Keratinocyte (primary cell): ENCODE measurements around the gene PARD3B. TPM values are rescaled to one million over a fixed set of nuclear protein-coding genes. Genes with fewer than 3 reads are reported as not detected.

Experiments used
- DNase-seq: peaks from one replicate; pipeline ENCODE4 v3.0.0-alpha.2; 2011; ENCODE audit warnings: low read depth, missing footprints, low spot score
- FAIRE-seq: peaks from 2 replicates; lab custom pipeline; 2011; peaks lifted over from hg19 to GRCh38; lab: Jason Lieb, UNC
- H2AFZ ChIP-seq: 2 replicates; pipeline ENCODE4 v1.6.0; 2012; ENCODE audit warnings: low read length, control low read depth, inconsistent platforms; ENCODE audit not compliant: control insufficient read depth
- H3K27ac ChIP-seq: 2 replicates; pipeline ENCODE4 v1.5.1; 2011; ENCODE audit warnings: low read length; ENCODE audit not compliant: control insufficient read depth, insufficient read depth
- H3K27me3 ChIP-seq: 3 replicates; pipeline ENCODE4 v1.6.0; 2011; ENCODE audit warnings: low read length; ENCODE audit not compliant: control insufficient read depth, insufficient read depth; ENCODE audit errors: extremely low read depth
- H3K36me3 ChIP-seq, 2 experiments: 2 replicates in 1 of 2; 3 replicates in 1 of 2; pipeline ENCODE4 v1.5.1; 2011; ENCODE audit warnings: low read length in 2 of 2, mild to moderate bottlenecking in 1 of 2; ENCODE audit not compliant: control insufficient read depth in 2 of 2, insufficient read depth in 2 of 2; ENCODE audit errors: extremely low read depth in 1 of 2
- H3K4me1 ChIP-seq: 3 replicates; pipeline ENCODE4 v1.5.1; 2011; ENCODE audit warnings: low read length; ENCODE audit not compliant: control insufficient read depth, insufficient read depth; ENCODE audit errors: extremely low read depth
- H3K4me2 ChIP-seq: 3 replicates; pipeline ENCODE4 v1.6.0; 2011; ENCODE audit warnings: low read depth, low read length; ENCODE audit not compliant: control insufficient read depth, insufficient read depth; ENCODE audit errors: extremely low read depth
- H3K4me3 ChIP-seq, 3 experiments: fragments of 200-600 bp in 1 of 3; sonication (generic) in 1 of 3; 2 replicates in 2 of 3; 3 replicates in 1 of 3; pipeline ENCODE4 v1.5.1; 2011 to 2016; ENCODE audit warnings: low read length in 3 of 3, mild to moderate bottlenecking in 3 of 3, control low read depth in 2 of 3, inconsistent platforms in 1 of 3, low read depth in 1 of 3, mixed read lengths in 1 of 3, mixed run types in 1 of 3, moderate library complexity in 1 of 3; ENCODE audit not compliant: control insufficient read depth in 2 of 3, insufficient read depth in 2 of 3; ENCODE audit errors: extremely low read depth in 1 of 3
- H3K79me2 ChIP-seq: 2 replicates; pipeline ENCODE4 v1.6.0; 2012; ENCODE audit warnings: low read length; ENCODE audit not compliant: control insufficient read depth, insufficient read depth
- H3K9ac ChIP-seq: 3 replicates; pipeline ENCODE4 v1.6.0; 2011; ENCODE audit warnings: low read length; ENCODE audit not compliant: control insufficient read depth, insufficient read depth; ENCODE audit errors: extremely low read depth
- H3K9me1 ChIP-seq: 3 replicates; pipeline ENCODE4 v1.6.0; 2011; ENCODE audit warnings: low read length; ENCODE audit not compliant: control insufficient read depth, insufficient read depth; ENCODE audit errors: extremely low read depth
- H3K9me3 ChIP-seq: 2 replicates; pipeline ENCODE4 v1.5.1; 2012; ENCODE audit warnings: low read depth, low read length; ENCODE audit not compliant: control insufficient read depth
- H4K20me1 ChIP-seq: 3 replicates; pipeline ENCODE4 v1.6.0; 2011; ENCODE audit warnings: low read length; ENCODE audit not compliant: control insufficient read depth, insufficient read depth; ENCODE audit errors: extremely low read depth
- EZH2 ChIP-seq: IDR thresholded peaks from one replicate; pipeline ENCODE4 v1.6.1; 2012; ENCODE audit warnings: inconsistent platforms, mild to moderate bottlenecking, low read length, moderate library complexity
- dilution Hi-C: fragments of 300-500 bp; cut with MboI; formaldehyde crosslinking; loops from one replicate; pipeline ENCODE4 v1.7.0; 2020; ENCODE audit warnings: low sequenced_read_pairs; ENCODE audit not compliant: extremely low pct_ligation_motif_present
- polyA plus RNA-seq, 5 experiments: library from polyadenylated mRNA; depleted of rRNA in 3 of 5; stranded (reverse) in 3 of 5; stranded (forward) in 1 of 5; unstranded in 1 of 5; fragments of >200 nt; gene quantifications; 1 replicate in 1 of 5; 2 replicates in 3 of 5; 3 replicates in 1 of 5; pipeline versions ENCODE4 v1.2.1 to v1.2.3, GENCODE V29; 2011 to 2012; ENCODE audit warnings: missing spikeins in 2 of 5, low read depth in 1 of 5, low replicate concordance in 1 of 5
- TF ChIP-seq, protein P1 (sequence below), 3 experiments: IDR thresholded peaks in 1 of 3; conservative IDR thresholded peaks in 1 of 3; optimal IDR thresholded peaks in 1 of 3; 2 replicates in 2 of 3; 3 replicates in 1 of 3; pipeline versions ENCODE3 to v1.5.1; 2011; ENCODE audit warnings: low read length in 3 of 3, mild to moderate bottlenecking in 3 of 3, moderate library complexity in 2 of 3, control low read depth in 1 of 3, inconsistent platforms in 1 of 3; ENCODE audit not compliant: insufficient read depth in 2 of 3; ENCODE audit errors: extremely low read depth in 1 of 3

PARD3B gene
- polyA plus RNA-seq, 1 donor (not counting 4 experiments of a cell fraction or from before 2014, with no cell fraction given): 1.2 TPM

DNA sequence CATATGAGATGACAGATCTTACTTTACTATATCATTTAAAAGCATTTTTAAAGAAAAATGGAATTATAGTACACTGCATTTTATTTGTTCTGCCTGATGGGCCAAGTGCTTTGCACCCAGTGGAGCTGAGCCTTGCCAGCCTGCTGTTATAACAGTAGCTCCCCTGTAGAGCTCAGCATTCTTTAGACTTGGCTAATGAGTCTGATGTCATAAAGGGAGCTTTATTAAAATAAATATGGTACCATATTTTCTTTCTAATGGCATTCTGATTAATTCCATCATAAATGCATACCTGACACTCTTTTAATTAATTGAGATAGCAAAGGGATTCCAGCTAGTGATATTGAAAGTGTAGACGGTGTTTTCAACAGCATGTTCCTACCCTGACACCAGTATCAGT is 40.7 kb downstream of the PARD3B start:
- dilution Hi-C loops: no loop called here
- H3K36me3 ChIP-seq: no peaks in the 10 kb centered on the region
- H3K4me1 ChIP-seq: no peaks in the 10 kb centered on the region
- FAIRE-seq: no peak
- no peak overlapping the region for H3K27ac ChIP-seq
- H3K79me2 ChIP-seq: no peaks in the 10 kb centered on the region
- no peaks in the 10 kb centered on the region for H3K27me3 ChIP-seq
- DNase-seq: no peak
- no peaks in the 10 kb centered on the region for H3K9me1 ChIP-seq
- H3K9ac ChIP-seq: no peak overlapping the region
- H4K20me1 ChIP-seq: no peaks in the 10 kb centered on the region
- no peak overlapping the region for H3K4me3 ChIP-seq
- H2AFZ ChIP-seq: no peak overlapping the region
- H3K9me3 ChIP-seq: no peaks in the 10 kb centered on the region
- H3K4me2 ChIP-seq: no peak overlapping the region
- TF ChIP-seq EZH2: no peak
- TF ChIP-seq, protein P1, sequence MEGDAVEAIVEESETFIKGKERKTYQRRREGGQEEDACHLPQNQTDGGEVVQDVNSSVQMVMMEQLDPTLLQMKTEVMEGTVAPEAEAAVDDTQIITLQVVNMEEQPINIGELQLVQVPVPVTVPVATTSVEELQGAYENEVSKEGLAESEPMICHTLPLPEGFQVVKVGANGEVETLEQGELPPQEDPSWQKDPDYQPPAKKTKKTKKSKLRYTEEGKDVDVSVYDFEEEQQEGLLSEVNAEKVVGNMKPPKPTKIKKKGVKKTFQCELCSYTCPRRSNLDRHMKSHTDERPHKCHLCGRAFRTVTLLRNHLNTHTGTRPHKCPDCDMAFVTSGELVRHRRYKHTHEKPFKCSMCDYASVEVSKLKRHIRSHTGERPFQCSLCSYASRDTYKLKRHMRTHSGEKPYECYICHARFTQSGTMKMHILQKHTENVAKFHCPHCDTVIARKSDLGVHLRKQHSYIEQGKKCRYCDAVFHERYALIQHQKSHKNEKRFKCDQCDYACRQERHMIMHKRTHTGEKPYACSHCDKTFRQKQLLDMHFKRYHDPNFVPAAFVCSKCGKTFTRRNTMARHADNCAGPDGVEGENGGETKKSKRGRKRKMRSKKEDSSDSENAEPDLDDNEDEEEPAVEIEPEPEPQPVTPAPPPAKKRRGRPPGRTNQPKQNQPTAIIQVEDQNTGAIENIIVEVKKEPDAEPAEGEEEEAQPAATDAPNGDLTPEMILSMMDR (optimal IDR thresholded peaks at IDR 0.05 in 1 of 3, IDR thresholded peaks at IDR 0.05 in 1 of 3, conservative IDR thresholded peaks at IDR 0.05 in 1 of 3; ENCODE audit: extremely low read depth in 1 of 3, insufficient read depth in 2 of 3, low read length in 3 of 3): no peak

DNA sequence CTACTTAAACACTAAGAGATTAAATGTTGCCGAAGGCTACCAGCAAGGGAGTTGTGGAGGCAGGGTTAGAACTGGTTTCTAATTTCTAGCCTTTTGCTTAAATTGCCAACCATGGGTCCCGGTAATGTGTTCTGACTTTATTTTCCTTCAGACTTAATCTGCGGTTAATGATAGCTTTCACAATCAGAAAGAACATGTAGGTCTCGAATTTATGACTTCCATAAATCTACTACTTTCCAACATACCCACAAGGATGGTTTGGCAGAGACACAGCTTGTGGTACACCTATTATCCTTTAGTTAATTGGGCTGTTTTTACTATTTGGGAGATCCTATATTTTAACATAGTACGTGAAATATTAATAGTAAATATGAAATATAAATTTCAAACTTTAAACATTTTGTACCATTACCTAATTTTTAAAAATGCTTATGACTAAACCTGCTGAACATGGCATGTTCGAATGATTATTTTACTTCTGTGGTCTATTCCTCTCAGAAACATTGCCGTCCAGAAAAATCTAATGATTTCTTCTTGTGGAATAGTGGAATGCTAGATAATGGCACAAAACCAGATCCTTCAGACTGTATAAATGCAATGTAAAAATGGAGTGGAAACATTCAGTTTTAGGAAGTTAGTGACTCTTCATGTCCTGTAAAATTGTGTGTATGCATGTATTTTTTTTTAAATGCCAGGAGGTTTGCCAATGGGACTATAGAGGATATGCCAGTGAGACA is 41.3 kb downstream of the PARD3B start:
- H3K79me2 ChIP-seq: no peaks in the 10 kb centered on the region
- no peak overlapping the region for H3K9ac ChIP-seq
- H4K20me1 ChIP-seq: no peaks in the 10 kb centered on the region
- TF ChIP-seq EZH2: no peak
- TF ChIP-seq, protein P1 (optimal IDR thresholded peaks at IDR 0.05 in 1 of 3, IDR thresholded peaks at IDR 0.05 in 1 of 3, conservative IDR thresholded peaks at IDR 0.05 in 1 of 3; ENCODE audit: extremely low read depth in 1 of 3, insufficient read depth in 2 of 3, low read length in 3 of 3): no peak
- no peaks in the 10 kb centered on the region for H3K9me3 ChIP-seq
- H3K9me1 ChIP-seq: no peaks in the 10 kb centered on the region
- no peaks in the 10 kb centered on the region for H3K27me3 ChIP-seq
- no peaks in the 10 kb centered on the region for H3K4me1 ChIP-seq
- dilution Hi-C loops: no loop called here
- FAIRE-seq: no peak
- H3K4me3 ChIP-seq: no peak overlapping the region
- H3K36me3 ChIP-seq: no peaks in the 10 kb centered on the region
- DNase-seq: no peak
- no peak overlapping the region for H3K27ac ChIP-seq
- no peak overlapping the region for H2AFZ ChIP-seq
- no peak overlapping the region for H3K4me2 ChIP-seq
